ENCODE results near the gene PAK3.

Gene PAK3

GRCh38 chrX:111133389-111133788 lies 37.4 kb downstream of the PAK3 start:
- DNase-seq, result peak; percentile 45 to 48

GRCh38 chrX:111145878-111146277 lies 49.9 kb downstream of the PAK3 start:
- DNase-seq, result no peak

GRCh38 chrX:111151764-111152163 lies 55.8 kb downstream of the PAK3 start:
- no peak for DNase-seq

- DNase-seq, result no peak
Measured at GRCh38 chrX:111159232-111159631, 63.2 kb downstream of the PAK3 start.

GRCh38 chrX:111164728-111165127 lies 68.7 kb downstream of the PAK3 start:
- DNase-seq, result peak; percentile 1 to 26

GRCh38 chrX:111165902-111166301 lies 69.9 kb downstream of the PAK3 start:
- no peak for DNase-seq

GRCh38 chrX:111167334-111167733 lies 71.3 kb downstream of the PAK3 start:
- no peak for DNase-seq

GRCh38 chrX:111168314-111168713 lies 72.3 kb downstream of the PAK3 start:
- peak; percentile 5 to 12 for DNase-seq

GRCh38 chrX:111169141-111169540 lies 73.2 kb downstream of the PAK3 start:
- no peak for DNase-seq

GRCh38 chrX:111170017-111170416 lies 74.0 kb downstream of the PAK3 start:
- DNase-seq, result peak in 1 of 2 experiments; percentile 10

GRCh38 chrX:111180750-111181240 lies 84.8 kb downstream of the PAK3 start:
- DNase-seq, result no peak

- no peak for DNase-seq
Measured at GRCh38 chrX:111181951-111182350, 86.0 kb downstream of the PAK3 start.

GRCh38 chrX:111182997-111183396 lies 87.0 kb downstream of the PAK3 start:
- DNase-seq, result no peak

GRCh38 chrX:111191598-111191997 lies 95.6 kb downstream of the PAK3 start:
- no peak for DNase-seq

GRCh38 chrX:111199505-111199904 lies 103.5 kb downstream of the PAK3 start:
- DNase-seq, result no peak

- DNase-seq, result no peak
Measured at GRCh38 chrX:111200327-111200726, 104.3 kb downstream of the PAK3 start.

GRCh38 chrX:111207851-111208250 lies 111.9 kb downstream of the PAK3 start:
- DNase-seq, result no peak

- DNase-seq, result no peak
Measured at GRCh38 chrX:111216293-111216801, 120.4 kb downstream of the PAK3 start.

- peak; percentile 2 to 5 for DNase-seq
Measured at GRCh38 chrX:111244235-111244750, 148.3 kb downstream of the PAK3 start.

GRCh38 chrX:111254896-111255693 lies 159.1 kb downstream of the PAK3 start:
- DNase-seq, result no peak

GRCh38 chrX:111257733-111258132 lies 161.7 kb downstream of the PAK3 start:
- DNase-seq, result no peak

GRCh38 chrX:111259559-111259958 lies 163.6 kb downstream of the PAK3 start:
- DNase-seq, result no peak

- no peak for DNase-seq
Measured at GRCh38 chrX:111260451-111260850, 164.5 kb downstream of the PAK3 start.

GRCh38 chrX:111262086-111262485 lies 166.1 kb downstream of the PAK3 start:
- no peak for DNase-seq

Measured in AML-193 (cell line).